Caco-2 (cell line): ENCODE data around the gene ALDH3B1. TPM values are rescaled to one million over a fixed set of nuclear protein-coding genes. Genes with fewer than 3 reads are reported as not detected.

Source experiments
- BruUV-seq: library from RNA; stranded (reverse); fragments of 400-500 nt; replicated peaks from 2 replicates; lab custom pipeline; 2021; lab: Mats Ljungman, UMichigan
- CTCF ChIA-PET: fragments of 300-600 bp; sonication (Branson Sonifier 250); formaldehyde crosslinking; loops from one replicate; lab custom pipeline; 2022; ENCODE audit warnings: antibody characterized with exemption; lab: Charles Lee
- POLR2A ChIA-PET: fragments of 300-600 bp; sonication (Branson Sonifier 250); formaldehyde crosslinking; loops from one replicate; lab custom pipeline; 2022; ENCODE audit warnings: antibody characterized with exemption; lab: Charles Lee
- DNase-seq, 2 experiments: peaks; one replicate each; pipeline versions ENCODE4 v3.0.0 to v3.0.0-alpha.2; 2020 to 2022
- H3K27me3 ChIP-seq: replicated peaks from 2 replicates; pipeline ENCODE4 v1.6.0; 2011; ENCODE audit warnings: low read length; ENCODE audit not compliant: control insufficient read depth, insufficient read depth
- H3K36me3 ChIP-seq: 2 replicates; pipeline ENCODE4 v1.5.1; 2011; ENCODE audit warnings: low read length; ENCODE audit not compliant: control insufficient read depth, insufficient read depth
- H3K4me1 ChIP-seq: fragments of 250-450 bp; sonication (Bioruptor Pico); 2 replicates; pipeline ENCODE4 v1.5.1; 2020; ENCODE audit warnings: mild to moderate bottlenecking
- H3K4me3 ChIP-seq: 2 replicates; pipeline ENCODE4 v1.5.1; 2011; ENCODE audit warnings: low read depth, mild to moderate bottlenecking, control low read depth, low read length
- H3K9me3 ChIP-seq: fragments of 250-450 bp; sonication (Bioruptor Pico); 2 replicates; pipeline ENCODE4 v1.5.1; 2020; ENCODE audit warnings: mild to moderate bottlenecking, moderate library complexity
- H3K27ac Mint-ChIP-seq: one replicate; pipeline ENCODE4 v1.8.0; 2022; ENCODE audit warnings: mixed read lengths; ENCODE audit not compliant: unreplicated experiment
- H3K27me3 Mint-ChIP-seq: one replicate; pipeline ENCODE4 v1.8.0; 2022; ENCODE audit warnings: mixed read lengths; ENCODE audit not compliant: insufficient read depth, unreplicated experiment
- H3K36me3 Mint-ChIP-seq: one replicate; pipeline ENCODE4 v1.8.0; 2022; ENCODE audit warnings: mild to moderate bottlenecking, mixed read lengths; ENCODE audit not compliant: insufficient read depth, unreplicated experiment
- H3K4me1 Mint-ChIP-seq: one replicate; pipeline ENCODE4 v1.8.0; 2022; ENCODE audit warnings: low read depth, mixed read lengths; ENCODE audit not compliant: unreplicated experiment
- H3K4me3 Mint-ChIP-seq: one replicate; pipeline ENCODE4 v1.8.0; 2022; ENCODE audit warnings: mild to moderate bottlenecking, moderate library complexity, mixed read lengths; ENCODE audit not compliant: unreplicated experiment
- H3K9me3 Mint-ChIP-seq: one replicate; pipeline ENCODE4 v1.8.0; 2022; ENCODE audit warnings: mixed read lengths; ENCODE audit not compliant: unreplicated experiment
- CTCF ChIP-seq, 2 experiments: fragments of 200-600 bp in 1 of 2; IDR thresholded peaks; 1 replicate in 1 of 2; 2 replicates in 1 of 2; pipeline versions ENCODE4 v1.5.1 to v1.8.0; 2011 to 2022; ENCODE audit warnings: antibody characterized with exemption in 1 of 2, control low read depth in 1 of 2, inconsistent platforms in 1 of 2, low read depth in 1 of 2, low read length in 1 of 2, mild to moderate bottlenecking in 1 of 2, moderate library complexity in 1 of 2; ENCODE audit not compliant: insufficient read depth in 1 of 2, severe bottlenecking in 1 of 2, unreplicated experiment in 1 of 2
- intact Hi-C: fragments of 100-400 bp; cut with micrococcal nuclease; formaldehyde crosslinking; loops from one replicate; pipeline ENCODE4 v1.10.0; 2022; ENCODE audit not compliant: unreplicated experiment
- total RNA-seq: library from RNA; stranded (reverse); gene quantifications from 2 replicates; pipeline ENCODE4 v1.2.3, GENCODE V29; 2022

Gene ALDH3B1
- total RNA-seq, 1 experiment from 2014 or later, result 8.2 TPM

- BruUV-seq, result no TSS peak
- Mint-ChIP-seq H3K27me3 (no peaks in the 10 kb centered on the region), H3K4me3 (no peak overlapping the region), H3K27ac (no peak overlapping the region), H3K4me1 (peaks cover 12% of the 10 kb centered on the region), H3K9me3 (no peaks in the 10 kb centered on the region), H3K36me3 (no peaks in the 10 kb centered on the region)
- intact Hi-C loops, result no loop called here
- no peak for TF ChIP-seq CTCF (IDR thresholded peaks at IDR 0.05; ENCODE audit: insufficient read depth in 1 of 2, low read depth in 1 of 2, low read length in 1 of 2, severe bottlenecking in 1 of 2, unreplicated experiment in 1 of 2)
- no peak for DNase-seq
- POLR2A ChIA-PET, result no interaction called here
- H3K36me3 ChIP-seq, result no peaks in the 10 kb centered on the region
- H3K27me3 ChIP-seq, result no peaks in the 10 kb centered on the region
- H3K4me3 ChIP-seq, result no peak overlapping the region
- CTCF ChIA-PET, result no interaction called here
- no peaks in the 10 kb centered on the region for H3K9me3 ChIP-seq
- peaks cover 19% of the 10 kb centered on the region for H3K4me1 ChIP-seq
These were observed 8.6 kb downstream of the ALDH3B1 start for GRCh38 chr11:68018730-68019190.

GRCh38 chr11:68019486-68019885, 9.4 kb downstream of the ALDH3B1 start:
- no peaks in the 10 kb centered on the region for H3K27me3 ChIP-seq
- no peak overlapping the region for H3K27ac Mint-ChIP-seq
- intact Hi-C loops, result no loop called here
- BruUV-seq, result no TSS peak
- H3K27me3 Mint-ChIP-seq, result no peaks in the 10 kb centered on the region
- ChIA-PET CTCF (interaction anchor here (1.5 kb wide), 1 partner anchor 10 kb away, joined by 4 read pairs; the partner anchor contains the start of gene ALDH3B1), POLR2A (no interaction called here)
- no peak for TF ChIP-seq CTCF (IDR thresholded peaks at IDR 0.05; ENCODE audit: insufficient read depth in 1 of 2, low read depth in 1 of 2, low read length in 1 of 2, severe bottlenecking in 1 of 2, unreplicated experiment in 1 of 2)
- H3K9me3 ChIP-seq, result no peaks in the 10 kb centered on the region
- H3K36me3 Mint-ChIP-seq, result no peaks in the 10 kb centered on the region
- no peaks in the 10 kb centered on the region for H3K9me3 Mint-ChIP-seq
- peaks cover 12% of the 10 kb centered on the region for H3K4me1 Mint-ChIP-seq
- DNase-seq, result no peak
- no peak overlapping the region for H3K4me3 Mint-ChIP-seq
- no peak overlapping the region for H3K4me3 ChIP-seq
- no peaks in the 10 kb centered on the region for H3K36me3 ChIP-seq
- peaks cover 16% of the 10 kb centered on the region for H3K4me1 ChIP-seq

- ChIA-PET CTCF (interaction anchor here (1.5 kb wide), 2 partner anchors 11 to 17 kb away, joined by 3 to 4 read pairs; partner anchors contain the start of gene ALDH3B1), POLR2A (interaction anchor here (0.5 kb wide), 1 partner anchor 126 kb away, joined by 3 read pairs; no protein-coding TSS in a partner anchor)
- peak; percentile 42 for TF ChIP-seq CTCF (IDR thresholded peaks at IDR 0.05; ENCODE audit: insufficient read depth in 1 of 2, low read depth in 1 of 2, low read length in 1 of 2, severe bottlenecking in 1 of 2, unreplicated experiment in 1 of 2)
- H3K27ac Mint-ChIP-seq, result no peak overlapping the region
- DNase-seq, result peak in 1 of 2 experiments; percentile 57
- H3K4me3 ChIP-seq, result no peak overlapping the region
- H3K4me3 Mint-ChIP-seq, result no peak overlapping the region
- no peaks in the 10 kb centered on the region for H3K9me3 ChIP-seq
- peaks cover 16% of the 10 kb centered on the region for H3K4me1 ChIP-seq
- BruUV-seq, result no TSS peak
- H3K9me3 Mint-ChIP-seq, result no peaks in the 10 kb centered on the region
- H3K27me3 ChIP-seq, result no peaks in the 10 kb centered on the region
- H3K27me3 Mint-ChIP-seq, result no peaks in the 10 kb centered on the region
- intact Hi-C loops, result no loop called here
- peaks cover 12% of the 10 kb centered on the region for H3K4me1 Mint-ChIP-seq
- no peaks in the 10 kb centered on the region for H3K36me3 ChIP-seq
- H3K36me3 Mint-ChIP-seq, result no peaks in the 10 kb centered on the region
These were observed 10.4 kb downstream of the ALDH3B1 start for GRCh38 chr11:68020575-68020974.
